Measurements from ENCODE around the gene LEP. TPM values are rescaled to one million over a fixed set of nuclear protein-coding genes. Genes with fewer than 3 reads are reported as not detected.

Gene LEP
- total and polyA plus RNA-seq, 9 of the 15 experiments (the other 6 are each of a cell fraction or from before 2014, with no cell fraction given): not detected

DNA sequence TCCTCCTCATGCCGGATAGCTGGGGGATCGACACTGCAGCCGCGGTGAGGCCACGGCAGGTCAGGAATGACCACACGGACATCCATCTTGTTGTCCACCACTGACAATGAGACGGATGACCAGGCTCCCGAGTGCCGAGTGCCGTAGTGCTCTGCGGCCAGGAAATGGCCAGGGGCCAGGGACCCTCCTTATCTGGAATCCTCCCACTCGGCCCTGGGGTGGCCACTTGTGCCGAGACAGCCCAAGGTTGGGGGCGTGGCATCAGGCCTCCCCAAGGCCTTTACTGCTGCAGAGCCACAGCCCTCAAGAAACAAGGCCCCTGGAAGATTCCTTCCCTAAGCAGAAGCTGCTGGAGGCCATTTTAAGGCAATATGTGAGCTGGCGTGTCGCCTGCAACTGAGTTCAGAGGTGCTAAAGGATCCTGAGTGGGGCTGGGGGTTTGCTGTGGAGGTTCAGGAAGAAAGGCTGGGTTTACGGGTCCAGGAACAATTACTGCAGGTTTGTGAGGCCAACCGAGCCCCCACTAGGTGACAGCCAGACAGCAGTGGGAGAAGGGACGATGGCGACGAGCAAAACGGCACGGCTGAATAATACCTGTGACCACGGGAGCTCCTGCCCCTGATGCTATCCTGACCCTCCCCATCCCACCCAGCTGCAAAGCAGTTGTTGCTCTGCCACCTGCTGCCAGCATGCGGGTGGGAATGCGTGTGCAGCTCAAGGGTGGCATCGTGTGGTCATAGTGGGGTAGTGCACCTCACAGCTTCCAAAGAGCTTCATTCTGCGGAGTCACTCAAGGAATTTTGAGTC, 31.6 kb upstream of the LEP start (continued):
- TF ChIP-seq, protein P1, sequence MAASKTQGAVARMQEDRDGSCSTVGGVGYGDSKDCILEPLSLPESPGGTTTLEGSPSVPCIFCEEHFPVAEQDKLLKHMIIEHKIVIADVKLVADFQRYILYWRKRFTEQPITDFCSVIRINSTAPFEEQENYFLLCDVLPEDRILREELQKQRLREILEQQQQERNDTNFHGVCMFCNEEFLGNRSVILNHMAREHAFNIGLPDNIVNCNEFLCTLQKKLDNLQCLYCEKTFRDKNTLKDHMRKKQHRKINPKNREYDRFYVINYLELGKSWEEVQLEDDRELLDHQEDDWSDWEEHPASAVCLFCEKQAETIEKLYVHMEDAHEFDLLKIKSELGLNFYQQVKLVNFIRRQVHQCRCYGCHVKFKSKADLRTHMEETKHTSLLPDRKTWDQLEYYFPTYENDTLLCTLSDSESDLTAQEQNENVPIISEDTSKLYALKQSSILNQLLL (CRISPR knock-in tag; IDR thresholded peaks at IDR 0.05; ENCODE audit: borderline replicate concordance): no peak
- TF ChIP-seq, protein P2, sequence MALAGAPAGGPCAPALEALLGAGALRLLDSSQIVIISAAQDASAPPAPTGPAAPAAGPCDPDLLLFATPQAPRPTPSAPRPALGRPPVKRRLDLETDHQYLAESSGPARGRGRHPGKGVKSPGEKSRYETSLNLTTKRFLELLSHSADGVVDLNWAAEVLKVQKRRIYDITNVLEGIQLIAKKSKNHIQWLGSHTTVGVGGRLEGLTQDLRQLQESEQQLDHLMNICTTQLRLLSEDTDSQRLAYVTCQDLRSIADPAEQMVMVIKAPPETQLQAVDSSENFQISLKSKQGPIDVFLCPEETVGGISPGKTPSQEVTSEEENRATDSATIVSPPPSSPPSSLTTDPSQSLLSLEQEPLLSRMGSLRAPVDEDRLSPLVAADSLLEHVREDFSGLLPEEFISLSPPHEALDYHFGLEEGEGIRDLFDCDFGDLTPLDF (CRISPR knock-in tag; IDR thresholded peaks at IDR 0.05): no peak
- TF ChIP-seq TEAD4 (IDR thresholded peaks at IDR 0.05; ENCODE audit: low read length) (peak; percentile 72), TEAD4 (CRISPR knock-in tag; IDR thresholded peaks at IDR 0.05; ENCODE audit: borderline replicate concordance) (no peak), C11orf30 (IDR thresholded peaks at IDR 0.05; ENCODE audit: low read depth) (peak; percentile 61), ZNF384 (IDR thresholded peaks at IDR 0.05; ENCODE audit: low read depth, low read length) (no peak), FOXA3 (CRISPR knock-in tag; conservative IDR thresholded peaks at IDR 0.05 in 1 of 2, IDR thresholded peaks at IDR 0.05 in 1 of 2) (0 out of 4 replicates have a peak, but pooled peaks of 1 of the 2 experiments have one; percentile 59), ZNF668 (CRISPR knock-in tag; IDR thresholded peaks at IDR 0.05) (no peak), LEF1 (IDR thresholded peaks at IDR 0.05) (no peak), SIN3B (IDR thresholded peaks at IDR 0.05; ENCODE audit: low read depth) (no peak), FOXK2 (conservative IDR thresholded peaks at IDR 0.05 in 1 of 2, IDR thresholded peaks at IDR 0.05 in 1 of 2; ENCODE audit: low read depth in 2 of 2) (peak; percentile 68 to 74; a peak in 2 of 4 replicates), TCF7L2 (IDR thresholded peaks at IDR 0.05; ENCODE audit: low read depth, low read length) (no peak), MYC (IDR thresholded peaks at IDR 0.05; ENCODE audit: low read depth, low read length) (peak; percentile 87), MYC (CRISPR knock-in tag; IDR thresholded peaks at IDR 0.05; ENCODE audit: borderline replicate concordance, low read depth) (no peak), HDGF (IDR thresholded peaks at IDR 0.05) (peak; percentile 80; the same call in 1 of the 2 replicates), JUN (IDR thresholded peaks at IDR 0.05; ENCODE audit: borderline replicate concordance, low read depth, low read length) (0 out of 2 replicates have a peak, but pooled peaks have one; percentile 11), JUN (CRISPR knock-in tag; IDR thresholded peaks at IDR 0.05; ENCODE audit: borderline replicate concordance) (no peak), GABPB1 (CRISPR knock-in tag; IDR thresholded peaks at IDR 0.05) (peak; percentile 61; the same call in 1 of the 2 replicates), CREB1 (IDR thresholded peaks at IDR 0.05) (peak; percentile 32; the same call in 1 of the 2 replicates), CREB1 (CRISPR knock-in tag; IDR thresholded peaks at IDR 0.05) (0 out of 2 replicates have a peak, but pooled peaks have one; percentile 5)
- TF ChIP-seq, protein P3, sequence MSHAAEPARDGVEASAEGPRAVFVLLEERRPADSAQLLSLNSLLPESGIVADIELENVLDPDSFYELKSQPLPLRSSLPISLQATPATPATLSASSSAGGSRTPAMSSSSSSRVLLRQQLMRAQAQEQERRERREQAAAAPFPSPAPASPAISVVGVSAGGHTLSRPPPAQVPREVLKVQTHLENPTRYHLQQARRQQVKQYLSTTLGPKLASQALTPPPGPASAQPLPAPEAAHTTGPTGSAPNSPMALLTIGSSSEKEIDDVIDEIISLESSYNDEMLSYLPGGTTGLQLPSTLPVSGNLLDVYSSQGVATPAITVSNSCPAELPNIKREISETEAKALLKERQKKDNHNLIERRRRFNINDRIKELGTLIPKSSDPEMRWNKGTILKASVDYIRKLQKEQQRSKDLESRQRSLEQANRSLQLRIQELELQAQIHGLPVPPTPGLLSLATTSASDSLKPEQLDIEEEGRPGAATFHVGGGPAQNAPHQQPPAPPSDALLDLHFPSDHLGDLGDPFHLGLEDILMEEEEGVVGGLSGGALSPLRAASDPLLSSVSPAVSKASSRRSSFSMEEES (CRISPR knock-in tag; IDR thresholded peaks at IDR 0.05): no peak
- TF ChIP-seq, protein P4, sequence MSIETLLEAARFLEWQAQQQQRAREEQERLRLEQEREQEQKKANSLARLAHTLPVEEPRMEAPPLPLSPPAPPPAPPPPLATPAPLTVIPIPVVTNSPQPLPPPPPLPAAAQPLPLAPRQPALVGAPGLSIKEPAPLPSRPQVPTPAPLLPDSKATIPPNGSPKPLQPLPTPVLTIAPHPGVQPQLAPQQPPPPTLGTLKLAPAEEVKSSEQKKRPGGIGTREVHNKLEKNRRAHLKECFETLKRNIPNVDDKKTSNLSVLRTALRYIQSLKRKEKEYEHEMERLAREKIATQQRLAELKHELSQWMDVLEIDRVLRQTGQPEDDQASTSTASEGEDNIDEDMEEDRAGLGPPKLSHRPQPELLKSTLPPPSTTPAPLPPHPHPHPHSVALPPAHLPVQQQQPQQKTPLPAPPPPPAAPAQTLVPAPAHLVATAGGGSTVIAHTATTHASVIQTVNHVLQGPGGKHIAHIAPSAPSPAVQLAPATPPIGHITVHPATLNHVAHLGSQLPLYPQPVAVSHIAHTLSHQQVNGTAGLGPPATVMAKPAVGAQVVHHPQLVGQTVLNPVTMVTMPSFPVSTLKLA (conservative IDR thresholded peaks at IDR 0.05): peak in 1 of 2 experiments; percentile 69; a peak in 2 of 4 replicates
